Spleen (tissue), 10 donors: ENCODE measurements around the gene ULBP3. TPM values are rescaled to one million over a fixed set of nuclear protein-coding genes. Genes with fewer than 3 reads are reported as not detected.

Source experiments
- polyA plus RNA-seq, 3 donors: library from polyadenylated mRNA; stranded (reverse); fragments of 200-250 nt; gene quantifications; one replicate each; pipeline ENCODE4 v1.2.1, GENCODE V29; 2013
- total RNA-seq, 7 donors: library from RNA; depleted of rRNA in 3 of 7; stranded (reverse); fragments of >200 nt in 3 of 7; fragmentation: NEBNext Ultra II Directional in 4 of 7; extraction: Animal tissue kit (Norgen Biotek cat#: 25700) in 4 of 7; gene quantifications; one replicate each; pipeline versions ENCODE4 v1.1.0 to v1.2.1, GENCODE V29; 2016 to 2021
- donor health status: healthy with polysubstance abuse.
- donor health status: DM: no; HTN: no; CAD: no; lungs with moderate emphysema.
- donor health status: DM: no; HTN: no; CAD: no.
- donor health status: Bipolar disorder and iron deficiency.
- donor health status: healthy.
- donor health status: DM: no; HTN: no; CAD: no.
- donor health status: DM: yes; HTN: yes; CAD: no.

ULBP3 gene
- total and polyA plus RNA-seq, 10 donors, result 0.15 to 2.2 (median 0.85) TPM; not detected in 1

Other genes with a start within 250 kb of the ULBP3 start
- gene LRP11, start 204.8 kb downstream of the ULBP3 start, total RNA-seq, result 10 to 100 TPM in 3 of 7 donors, 1 to 10 TPM in 4; 5.3 to 15.0 (median 9.9) TPM
- 1 to 10 TPM in 2 of 3 donors, under 1 TPM in 1; 0.65 to 2.6 (median 2.0) TPM for gene LRP11, start 204.8 kb downstream of the ULBP3 start, polyA plus RNA-seq
- gene RAET1E, start 171.0 kb downstream of the ULBP3 start, total RNA-seq, result 1 to 10 TPM in 6 of 7 donors, under 1 TPM in 1; 0.94 to 3.4 (median 2.0) TPM
- under 1 TPM; 0.04 to 0.80 (median 0.23) TPM for gene RAET1E, start 171.0 kb downstream of the ULBP3 start, polyA plus RNA-seq
- gene RAET1G, start 146.0 kb downstream of the ULBP3 start, total RNA-seq, result 1 to 10 TPM in 1 of 7 donors, not detected in 6; 1.2 TPM
- under 1 TPM in 1 of 3 donors, not detected in 2; 0.09 TPM for gene RAET1G, start 146.0 kb downstream of the ULBP3 start, polyA plus RNA-seq
- gene ULBP2, start 127.1 kb downstream of the ULBP3 start, total RNA-seq, result not detected
- gene ULBP2, start 127.1 kb downstream of the ULBP3 start, polyA plus RNA-seq, result under 1 TPM; 0.10 to 0.30 (median 0.20) TPM
- gene ULBP1, start 105.2 kb downstream of the ULBP3 start, total RNA-seq, result under 1 TPM in 2 of 7 donors, not detected in 5; 0.23 to 0.34 TPM
- gene ULBP1, start 105.2 kb downstream of the ULBP3 start, polyA plus RNA-seq, result under 1 TPM in 2 of 3 donors, not detected in 1; 0.03 to 0.08 TPM
- not detected for gene RAET1L, start 43.6 kb downstream of the ULBP3 start, total RNA-seq
- gene RAET1L, start 43.6 kb downstream of the ULBP3 start, polyA plus RNA-seq, result not detected
- gene PPP1R14C, start 73.9 kb upstream of the ULBP3 start, total RNA-seq, result under 1 TPM in 4 of 7 donors, not detected in 3; 0.13 to 0.39 (median 0.25) TPM
- gene PPP1R14C, start 73.9 kb upstream of the ULBP3 start, polyA plus RNA-seq, result under 1 TPM in 2 of 3 donors, not detected in 1; 0.06 to 0.13 TPM